DND-41 (cell line): ENCODE data around the gene RAPGEF2.

Experiments used
- CTCF ChIP-seq: IDR thresholded peaks from 2 replicates; pipeline ENCODE4 v1.5.1; 2012; ENCODE audit warnings: borderline replicate concordance, low read length, moderate library complexity, mild to moderate bottlenecking; ENCODE audit not compliant: poor library complexity, severe bottlenecking; ENCODE audit errors: extremely low read depth
- EZH2 ChIP-seq: IDR thresholded peaks from 3 replicates; pipeline ENCODE4 v1.6.1; 2012; ENCODE audit warnings: borderline replicate concordance, low read depth, mild to moderate bottlenecking, moderate library complexity, low read length, inconsistent platforms; ENCODE audit not compliant: severe bottlenecking

GRCh38 chr4:159101988-159102621, 774 bp upstream of the RAPGEF2 start:
- TF ChIP-seq CTCF = no peak
- no peak for TF ChIP-seq EZH2
